HG02884 (cell line): ENCODE results near the gene ARHGAP45.

Source experiments
- ATAC-seq: cut with Tn5 transposase; IDR thresholded peaks from one replicate; pipeline ENCODE4 v1.9.1; 2021; ENCODE audit warnings: mild to moderate bottlenecking, moderate library complexity; ENCODE audit not compliant: unreplicated experiment

ARHGAP45 gene

DNA sequence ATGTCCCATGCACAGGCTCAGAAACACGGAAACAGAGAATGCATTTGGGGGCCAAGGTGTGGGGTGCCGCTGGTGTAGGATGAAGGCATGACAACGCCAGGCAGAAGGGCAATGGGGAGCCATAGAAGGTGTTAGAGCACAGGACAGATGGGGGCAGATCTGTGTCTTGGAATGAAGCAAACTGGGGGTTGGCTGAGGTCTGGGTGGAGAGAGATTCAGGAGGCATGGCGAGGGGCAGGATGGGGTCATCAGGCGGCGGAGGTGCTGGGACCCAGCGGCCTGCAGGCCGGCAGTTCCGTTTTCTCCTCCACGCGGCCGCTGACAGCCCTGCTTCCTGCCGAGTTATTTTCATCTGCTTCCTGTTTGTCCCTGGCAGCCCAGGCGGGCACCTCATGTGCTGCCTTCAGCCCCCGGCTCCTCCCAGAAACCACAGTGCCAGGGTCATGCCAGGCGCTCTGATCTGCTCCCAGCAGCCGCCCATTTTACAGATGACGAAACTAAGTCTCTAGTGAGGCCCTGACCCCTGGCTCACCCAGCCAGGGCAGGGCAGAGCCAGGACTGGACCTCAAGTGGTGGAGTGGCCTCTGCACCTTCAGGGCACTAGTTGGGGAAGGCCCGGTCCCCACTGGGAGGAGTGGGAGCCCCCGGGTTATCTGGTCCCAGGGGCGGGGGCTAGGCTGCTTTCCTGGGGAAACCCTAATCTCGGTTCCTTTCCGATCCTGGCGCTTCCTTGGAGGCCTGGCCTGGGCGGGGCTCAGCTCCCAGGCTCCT is 2.2 kb downstream of the ARHGAP45 start:
- no peak for ATAC-seq

DNA sequence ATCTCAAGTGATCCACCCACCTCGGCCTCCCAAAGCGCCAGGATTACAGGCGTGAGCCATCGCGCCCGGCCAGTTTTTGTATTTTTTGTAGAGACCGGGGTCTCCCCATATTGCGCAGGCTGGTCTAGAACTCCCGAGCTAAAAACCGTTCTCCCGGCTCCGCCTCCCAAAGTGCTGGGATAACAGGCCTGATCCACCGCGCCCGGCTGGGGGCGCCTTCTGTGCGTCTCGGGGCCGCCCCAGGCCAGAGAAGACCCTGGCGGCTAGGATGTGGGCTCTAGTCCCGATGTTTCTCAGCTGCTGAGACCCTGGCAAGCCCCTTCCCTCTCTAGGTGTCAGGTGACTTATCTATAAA is 3.6 kb downstream of the ARHGAP45 start:
- ATAC-seq = no peak

DNA sequence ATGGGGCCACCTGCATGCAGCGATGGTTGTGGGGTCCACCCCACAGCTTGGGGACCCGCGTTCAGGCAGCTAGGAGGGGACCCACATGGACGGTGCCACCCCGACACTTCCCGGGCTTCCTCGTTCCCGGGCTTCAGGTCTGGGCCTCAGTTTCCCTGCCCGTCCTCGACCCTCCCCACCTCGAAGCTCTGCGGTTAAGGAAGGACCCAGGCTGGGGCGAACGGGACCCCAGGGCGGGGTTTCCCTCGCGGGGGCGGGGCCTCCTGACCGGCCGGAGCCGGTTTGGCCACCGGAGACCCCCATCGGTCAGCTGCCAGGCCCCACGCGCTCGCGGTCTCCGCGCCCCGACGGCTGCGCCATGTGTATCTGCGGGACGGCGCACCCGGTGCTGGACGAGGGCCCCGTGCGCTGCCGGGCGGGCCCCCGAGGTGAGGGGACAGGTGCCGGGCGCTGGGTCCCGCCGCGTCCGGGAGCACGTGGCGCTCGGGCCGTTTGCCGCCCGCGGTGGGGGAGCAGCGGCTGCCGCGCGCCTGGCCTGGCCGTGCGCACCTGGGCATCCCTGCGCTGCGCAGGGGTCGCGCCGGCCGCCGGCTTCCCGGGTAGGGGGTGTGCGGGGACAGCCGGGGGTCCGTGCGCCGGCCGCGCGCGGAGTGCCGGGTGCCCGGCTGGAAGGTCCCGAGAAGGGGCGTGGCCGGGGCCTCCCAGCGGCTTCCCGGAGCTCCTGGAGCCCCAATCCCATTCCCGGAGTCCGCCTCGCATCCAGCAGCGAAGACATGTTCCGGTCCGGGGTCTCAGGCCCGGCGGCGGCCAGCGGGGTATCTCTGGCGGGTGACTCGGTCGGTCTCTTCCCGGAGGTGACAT is 4.2 kb downstream of the ARHGAP45 start:
- no peak for ATAC-seq

DNA sequence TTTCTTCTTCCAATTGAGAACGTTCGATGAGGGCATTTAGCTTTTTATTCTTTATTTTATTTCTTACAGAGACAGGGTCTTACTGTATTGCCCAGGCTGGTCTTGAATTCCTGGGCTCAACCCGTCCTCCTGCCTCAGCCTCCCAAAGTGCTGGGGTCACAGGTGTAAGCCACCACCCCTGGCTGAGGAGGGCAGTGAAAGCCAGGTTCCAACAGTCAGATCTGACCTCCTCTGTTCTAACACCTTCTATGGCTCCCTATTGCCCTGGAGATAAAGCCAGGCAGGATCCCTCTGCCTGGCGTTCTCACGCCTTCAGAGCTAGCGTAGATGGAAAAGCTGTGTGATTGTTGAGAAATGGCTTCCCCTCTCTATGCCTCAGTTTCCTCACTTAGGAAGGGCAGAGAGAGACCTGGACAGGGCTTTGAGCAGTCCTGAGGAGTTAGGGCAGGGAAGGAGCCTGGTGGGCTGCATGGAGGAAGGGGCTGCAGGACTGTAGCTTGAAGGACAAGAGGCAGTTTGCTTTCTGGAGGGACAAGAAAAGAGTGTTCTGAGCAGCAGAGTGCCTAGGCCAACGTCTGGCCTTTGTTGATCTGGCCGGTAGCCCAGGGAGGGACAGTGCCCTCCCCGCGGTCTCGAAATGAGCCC is 5.5 kb downstream of the ARHGAP45 start:
- ATAC-seq = no peak

DNA sequence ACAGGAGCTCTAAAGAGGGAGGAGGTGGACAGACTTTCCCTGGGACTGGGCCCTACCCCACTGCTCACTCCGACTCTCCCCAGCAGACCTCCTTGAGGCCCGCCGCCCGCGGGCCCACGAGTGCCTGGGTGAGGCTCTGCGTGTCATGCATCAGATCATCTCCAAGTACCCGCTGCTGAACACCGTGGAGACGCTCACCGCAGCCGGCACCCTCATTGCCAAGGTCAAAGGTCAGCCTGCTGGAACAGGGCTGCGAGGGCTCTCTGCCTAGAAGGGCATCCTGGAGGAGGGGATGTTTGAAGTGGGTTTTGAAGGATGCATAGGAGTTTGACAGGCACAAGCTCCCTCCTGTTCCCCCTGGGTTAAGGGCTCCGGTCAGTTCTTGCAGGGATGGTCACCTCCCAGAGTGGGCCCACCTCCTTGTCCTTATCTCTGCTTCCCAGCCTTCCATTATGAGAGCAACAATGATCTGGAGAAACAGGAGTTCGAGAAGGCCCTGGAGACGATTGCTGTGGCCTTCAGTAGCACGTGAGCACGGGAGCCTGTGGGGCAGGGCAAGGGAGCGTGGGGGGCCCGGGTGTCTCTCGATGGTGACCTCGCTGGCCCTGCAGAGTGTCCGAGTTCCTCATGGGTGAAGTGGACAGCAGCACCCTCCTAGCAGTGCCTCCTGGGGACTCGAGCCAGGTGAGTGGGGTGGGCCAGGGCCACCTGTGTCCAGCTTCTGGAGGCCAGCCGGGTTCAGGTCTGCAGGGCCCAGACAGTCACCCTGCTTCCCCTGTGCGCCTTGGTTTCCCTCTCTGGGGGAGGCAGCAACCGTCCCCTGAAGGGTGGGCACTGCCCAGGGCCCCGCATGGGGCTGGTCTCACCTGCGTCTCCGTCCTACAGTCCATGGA is 6.3 kb downstream of the ARHGAP45 start:
- ATAC-seq = no peak

DNA sequence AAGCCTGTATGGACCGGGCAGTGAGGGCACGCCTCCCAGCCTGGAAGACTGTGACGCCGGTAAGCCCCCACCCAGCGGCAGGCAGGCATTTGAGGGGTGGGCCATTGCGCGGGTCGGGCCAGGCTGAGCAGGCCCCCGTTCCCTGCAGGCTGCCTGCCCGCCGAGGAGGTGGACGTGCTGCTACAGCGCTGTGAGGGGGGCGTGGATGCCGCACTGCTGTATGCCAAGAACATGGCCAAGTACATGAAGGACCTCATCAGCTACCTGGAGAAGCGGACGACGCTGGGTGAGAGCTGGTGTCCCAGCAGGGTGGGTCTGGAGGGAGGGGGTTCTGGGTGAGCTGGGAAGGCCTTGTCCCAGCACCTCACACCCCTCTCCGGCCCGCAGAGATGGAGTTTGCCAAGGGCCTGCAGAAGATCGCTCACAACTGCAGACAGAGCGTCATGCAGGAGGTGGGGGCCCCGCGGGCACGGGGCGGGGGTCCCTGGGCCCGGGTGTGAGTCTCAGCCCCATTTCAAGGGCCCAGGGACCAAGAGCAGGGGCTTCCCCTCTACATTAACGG is 7.1 kb downstream of the ARHGAP45 start:
- ATAC-seq = no peak

DNA sequence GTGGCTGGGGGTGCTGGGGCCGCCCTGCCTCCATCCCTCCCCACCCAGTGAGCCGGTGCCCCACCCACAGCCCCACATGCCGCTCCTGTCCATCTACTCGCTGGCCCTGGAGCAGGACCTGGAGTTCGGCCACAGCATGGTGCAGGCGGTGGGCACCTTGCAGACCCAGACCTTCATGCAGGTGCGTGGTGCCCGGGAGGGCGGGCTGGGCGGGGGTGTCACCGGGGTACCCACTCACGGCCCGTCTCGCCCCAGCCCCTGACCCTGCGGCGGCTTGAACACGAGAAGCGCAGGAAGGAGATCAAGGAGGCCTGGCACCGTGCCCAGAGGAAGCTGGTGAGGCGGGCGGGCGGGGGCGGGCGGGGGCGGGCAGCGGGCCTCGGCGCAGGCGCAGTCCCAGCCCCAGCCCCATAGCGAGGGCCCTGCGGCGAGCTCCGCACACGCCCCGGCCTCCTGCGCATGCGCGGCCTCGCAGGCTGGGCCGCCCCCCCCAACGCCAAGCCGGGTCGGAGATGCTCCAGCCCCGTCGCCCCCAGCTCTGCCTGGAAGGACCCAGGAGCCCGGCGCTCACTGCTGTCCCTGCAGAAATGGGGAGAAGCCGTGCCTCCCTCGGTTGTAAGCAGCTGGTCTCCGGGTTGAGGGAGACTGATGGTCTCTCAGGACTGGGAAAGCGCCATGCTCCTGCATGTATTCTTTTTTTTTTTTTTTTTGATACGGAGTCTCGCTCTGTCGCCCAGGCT is 7.7 kb downstream of the ARHGAP45 start:
- no peak for ATAC-seq

DNA sequence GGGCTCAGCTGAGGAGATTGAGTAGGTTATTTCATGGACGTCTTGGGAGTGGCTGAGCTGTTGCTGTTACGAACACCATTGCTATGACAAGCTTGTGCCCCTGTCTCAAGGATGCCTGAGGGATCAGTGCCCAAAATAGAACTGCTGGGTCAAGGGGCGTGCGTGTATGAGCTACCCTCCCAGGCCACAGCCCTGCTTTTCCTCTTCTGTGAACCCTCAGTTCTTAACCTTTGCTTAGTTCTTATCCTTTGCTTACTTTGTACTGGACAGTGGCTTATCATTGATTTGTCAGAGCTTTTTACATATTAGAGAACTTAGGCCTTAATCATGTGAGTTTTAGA is 9.0 kb downstream of the ARHGAP45 start:
- no peak for ATAC-seq

DNA sequence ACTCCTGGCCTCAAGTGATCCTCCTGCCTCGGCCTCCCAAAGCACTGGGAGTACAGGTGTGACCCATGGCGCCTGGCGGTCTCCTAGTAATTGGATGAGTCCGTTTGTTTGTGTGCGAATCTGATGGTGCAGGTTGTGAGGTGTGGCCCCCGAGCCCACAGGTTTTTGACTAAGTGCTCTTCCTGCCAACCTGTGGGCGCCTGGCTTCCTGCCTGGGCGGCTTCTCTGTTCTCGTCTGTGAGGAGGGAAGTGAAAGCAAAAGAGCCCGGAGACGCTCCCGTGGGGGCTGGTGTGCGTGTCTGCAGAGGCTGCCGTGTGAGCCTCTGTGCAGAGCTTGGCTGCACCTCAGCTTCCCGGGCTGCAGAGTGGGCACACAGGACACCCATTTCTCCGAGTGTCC is 10.0 kb downstream of the ARHGAP45 start:
- peak; percentile 69 for ATAC-seq

DNA sequence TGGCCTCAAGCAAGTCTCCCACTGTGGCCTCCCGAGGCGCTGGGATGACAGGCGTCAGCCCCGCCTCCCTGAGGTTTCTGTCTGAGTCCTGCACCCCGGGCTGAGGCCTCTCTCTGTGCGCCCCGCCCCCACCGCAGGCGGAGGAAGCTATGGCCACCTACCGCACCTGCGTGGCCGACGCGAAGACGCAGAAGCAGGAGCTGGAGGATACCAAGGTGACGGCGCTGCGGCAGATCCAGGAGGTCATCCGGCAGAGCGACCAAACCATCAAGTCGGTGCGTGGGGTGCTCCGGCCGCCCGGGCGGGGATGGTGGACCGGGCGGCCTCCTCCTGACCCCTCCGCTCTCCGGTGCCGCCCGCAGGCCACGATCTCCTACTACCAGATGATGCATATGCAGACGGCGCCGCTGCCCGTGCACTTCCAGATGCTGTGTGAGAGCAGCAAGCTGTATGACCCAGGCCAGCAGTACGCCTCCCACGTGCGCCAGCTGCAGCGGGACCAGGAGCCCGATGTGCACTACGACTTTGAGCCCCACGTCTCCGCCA is 12.7 kb downstream of the ARHGAP45 start:
- ATAC-seq = no peak

DNA sequence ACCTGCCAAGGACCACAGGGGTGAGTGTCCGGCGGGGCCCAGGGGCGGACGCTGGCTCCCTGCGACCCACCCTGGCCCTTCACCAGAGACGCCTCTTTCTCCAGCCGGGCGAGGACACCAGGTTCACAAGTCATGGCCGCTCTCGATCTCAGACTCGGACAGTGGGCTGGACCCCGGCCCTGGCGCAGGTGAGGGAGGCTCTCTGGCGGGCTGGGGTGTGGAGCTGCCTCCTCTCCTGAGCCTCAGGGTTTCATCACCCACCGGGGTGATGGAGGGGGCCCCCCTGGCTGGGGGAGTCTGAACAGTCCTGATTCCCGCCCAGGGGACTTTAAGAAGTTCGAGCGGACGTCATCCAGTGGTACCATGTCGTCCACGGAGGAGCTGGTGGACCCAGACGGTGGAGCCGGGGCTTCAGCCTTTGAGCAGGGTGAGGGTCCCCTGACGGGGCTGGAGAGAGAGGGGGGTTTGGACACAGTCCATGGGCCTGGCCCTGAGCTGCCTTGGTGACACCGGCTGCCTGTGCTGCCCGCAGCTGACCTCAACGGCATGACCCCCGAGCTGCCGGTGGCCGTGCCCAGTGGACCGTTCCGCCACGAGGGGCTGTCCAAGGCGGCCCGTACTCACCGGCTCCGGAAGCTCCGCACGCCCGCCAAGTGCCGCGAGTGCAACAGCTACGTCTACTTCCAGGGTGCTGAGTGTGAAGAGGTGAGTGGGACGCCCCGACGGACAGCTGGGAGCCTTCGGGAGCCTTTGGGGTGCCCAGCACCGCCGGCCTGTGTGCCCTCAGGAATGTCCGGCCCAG is 13.6 kb downstream of the ARHGAP45 start:
- ATAC-seq = no peak

DNA sequence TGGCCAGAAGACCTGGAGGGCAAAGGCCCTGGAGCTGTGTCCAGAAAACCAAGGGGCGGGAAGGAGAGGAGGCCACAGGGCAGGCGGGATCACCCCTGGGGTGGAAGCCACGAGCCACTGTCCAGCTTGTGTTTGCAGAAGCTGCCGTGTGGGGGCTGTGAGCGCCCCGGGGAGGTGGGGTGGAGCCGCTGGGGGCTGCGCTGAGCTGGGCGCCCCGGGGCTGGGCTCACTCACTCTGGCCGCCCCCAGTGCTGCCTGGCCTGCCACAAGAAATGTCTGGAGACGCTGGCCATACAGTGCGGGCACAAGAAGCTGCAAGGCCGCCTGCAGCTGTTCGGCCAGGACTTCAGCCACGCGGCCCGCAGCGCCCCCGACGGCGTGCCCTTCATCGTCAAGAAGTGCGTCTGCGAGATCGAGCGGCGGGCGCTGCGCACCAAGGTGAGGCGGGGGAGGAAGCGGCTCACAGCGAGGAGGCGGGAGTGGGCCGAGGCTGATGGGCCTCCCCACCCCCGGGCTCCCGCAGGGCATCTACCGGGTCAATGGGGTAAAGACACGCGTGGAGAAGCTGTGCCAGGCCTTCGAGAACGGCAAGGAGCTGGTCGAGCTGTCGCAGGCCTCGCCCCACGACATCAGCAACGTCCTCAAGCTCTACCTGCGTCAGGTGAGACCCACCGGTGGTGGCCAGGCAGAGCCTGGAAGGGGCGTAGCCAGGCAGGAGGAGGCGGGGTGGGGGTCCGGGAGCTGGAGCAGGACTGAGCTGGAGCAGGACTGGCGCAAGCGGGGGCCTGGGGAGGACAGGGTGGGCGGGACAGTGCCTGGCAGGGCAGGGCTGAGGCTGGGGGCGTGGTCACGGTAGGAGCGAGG is 14.6 kb downstream of the ARHGAP45 start:
- ATAC-seq = no peak

DNA sequence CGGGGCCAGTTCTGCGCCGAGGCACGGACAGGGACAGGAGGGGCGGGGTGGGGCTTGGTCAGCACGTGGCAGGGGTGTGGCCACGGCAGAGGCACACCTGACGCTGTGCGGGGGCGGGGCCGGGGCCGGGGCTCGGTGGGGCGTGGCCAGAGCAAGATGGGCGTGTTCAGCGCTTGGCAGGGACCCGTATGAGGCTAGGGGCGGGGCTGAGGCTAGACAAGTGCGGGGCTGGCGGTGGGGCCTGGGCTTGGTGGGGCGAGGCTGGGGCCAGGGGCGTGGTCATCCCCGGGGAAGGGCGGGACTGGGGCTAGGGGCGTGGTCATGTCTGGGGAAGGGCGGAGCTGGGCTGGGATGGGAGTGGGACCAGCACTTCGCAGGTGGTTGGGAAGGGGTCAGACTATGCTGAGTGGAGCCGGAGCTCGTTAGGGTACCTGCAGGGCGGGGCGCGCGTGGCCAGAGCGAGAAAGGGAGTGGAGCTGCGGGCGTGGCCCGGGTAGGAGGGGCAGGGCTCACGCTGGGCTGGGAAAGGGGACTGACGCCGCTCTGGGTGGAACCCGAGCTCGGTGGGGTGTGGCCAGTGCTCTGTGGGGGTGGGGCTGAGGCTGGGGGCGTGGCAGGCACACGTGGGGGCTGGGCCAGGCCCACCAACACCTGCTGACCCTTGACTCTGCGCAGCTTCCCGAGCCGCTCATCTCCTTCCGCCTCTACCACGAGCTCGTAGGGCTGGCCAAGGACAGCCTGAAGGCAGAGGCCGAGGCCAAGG is 15.4 kb downstream of the ARHGAP45 start:
- no peak for ATAC-seq

DNA sequence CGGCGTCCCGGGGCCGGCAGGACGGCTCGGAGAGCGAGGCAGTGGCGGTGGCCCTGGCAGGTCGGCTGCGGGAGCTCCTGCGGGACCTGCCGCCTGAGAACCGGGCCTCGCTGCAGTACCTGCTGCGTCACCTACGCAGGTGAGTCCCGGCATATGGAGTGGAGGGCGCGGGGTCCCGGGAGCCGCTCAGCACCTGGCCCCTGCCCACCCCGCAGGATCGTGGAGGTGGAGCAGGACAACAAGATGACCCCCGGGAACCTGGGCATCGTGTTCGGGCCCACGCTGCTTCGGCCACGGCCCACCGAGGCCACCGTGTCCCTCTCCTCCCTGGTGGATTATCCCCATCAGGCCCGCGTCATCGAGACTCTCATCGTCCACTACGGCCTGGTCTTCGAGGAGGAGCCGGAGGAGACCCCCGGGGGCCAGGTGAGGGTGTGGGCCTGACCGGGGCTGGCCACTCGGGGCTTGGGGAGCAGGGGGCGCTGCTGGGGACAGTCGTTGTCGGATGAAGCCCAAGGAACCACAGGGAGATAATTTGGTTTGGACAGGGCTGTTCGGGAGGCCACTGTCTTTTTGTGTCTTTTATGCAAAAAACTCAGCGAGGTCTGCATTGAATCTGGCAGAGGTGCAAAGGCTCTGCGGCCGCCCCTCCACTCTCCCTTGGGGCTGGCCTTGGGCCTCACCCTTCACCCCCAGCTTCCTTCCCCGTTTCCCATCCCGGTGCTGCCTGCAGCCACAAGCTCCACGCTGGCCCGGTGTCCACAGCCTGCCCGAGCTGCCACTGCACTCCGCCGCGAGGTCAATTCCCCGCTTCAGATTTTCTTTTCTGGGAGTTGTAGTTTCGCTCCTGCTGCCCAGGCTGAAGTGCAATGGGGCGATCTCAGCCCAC is 16.2 kb downstream of the ARHGAP45 start:
- no peak for ATAC-seq

DNA sequence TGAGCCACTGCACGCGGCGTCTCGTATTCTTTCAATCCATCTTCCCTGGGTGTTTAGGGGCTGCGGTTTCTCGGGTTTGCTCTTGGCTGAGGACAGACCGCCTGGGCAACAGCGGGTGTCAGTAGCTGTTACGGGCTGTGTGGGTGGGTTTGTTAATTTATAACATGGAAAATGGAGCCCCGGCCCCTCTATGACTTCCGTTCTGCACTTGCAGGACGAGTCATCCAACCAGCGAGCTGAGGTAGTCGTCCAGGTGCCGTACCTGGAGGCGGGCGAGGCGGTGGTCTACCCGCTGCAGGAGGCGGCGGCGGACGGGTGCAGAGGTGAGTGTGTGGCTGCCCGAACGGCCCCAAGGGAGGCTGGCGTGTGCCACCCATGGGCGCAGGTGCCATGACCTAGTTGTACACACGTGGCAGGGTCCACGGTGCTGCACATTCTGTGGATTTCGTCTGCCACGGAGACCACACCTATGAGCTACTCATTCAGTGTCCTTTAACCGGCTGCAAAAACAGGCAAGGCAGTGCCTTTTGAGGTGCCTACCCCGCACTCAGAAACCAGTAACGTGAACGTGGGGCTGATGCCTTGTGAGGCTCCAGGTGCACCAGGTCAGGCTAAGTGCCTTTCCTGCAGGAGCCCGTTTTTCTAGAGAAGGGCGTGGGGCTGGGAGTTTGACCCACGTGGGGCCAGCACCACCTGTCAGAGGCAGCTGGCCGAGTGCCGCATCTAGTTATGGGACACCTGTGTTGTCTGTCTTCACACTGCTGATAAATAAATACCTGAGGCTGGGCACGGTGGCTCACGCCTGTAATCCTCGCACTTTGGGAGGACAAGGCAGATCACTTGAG is 17.3 kb downstream of the ARHGAP45 start:
- ATAC-seq = no peak
